A673 (cell line): ENCODE results near the gene CKAP2L.

Experiments used
- CTCF ChIP-seq: fragments of 300-800, 200-600 bp; sonication (generic); conservative IDR thresholded peaks from 2 replicates; pipeline ENCODE4 v1.5.1; 2017; ENCODE audit warnings: low read depth, mild to moderate bottlenecking, antibody characterized with exemption, low read length, moderate library complexity, mixed read lengths
- EZH2 ChIP-seq: fragments of 200-600 bp; sonication (generic); IDR thresholded peaks from 2 replicates; pipeline ENCODE4 v1.6.1; 2017; ENCODE audit warnings: borderline replicate concordance, low read depth, mild to moderate bottlenecking, mixed read lengths, antibody characterized with exemption, low read length; ENCODE audit not compliant: poor library complexity, severe bottlenecking

- no peak for TF ChIP-seq CTCF
- no peak for TF ChIP-seq EZH2
Observed at GRCh38 chr2:112733871-112734270, 30.5 kb downstream of the CKAP2L start.
